GM18873 (cell line): ENCODE results near the gene USF2.
"Not testable (repeated sequence)": the region's sequence is repeated elsewhere in the genome, so short reads cannot be mapped to it uniquely, and the experiment has no call there.

Experiments
- ATAC-seq: cut with Tn5 transposase; IDR thresholded peaks from one replicate; pipeline ENCODE4 v1.9.1; 2021; ENCODE audit warnings: mild to moderate bottlenecking, moderate library complexity, moderate number of reproducible peaks; ENCODE audit not compliant: unreplicated experiment, low FRiP score

The USF2 gene

GRCh38 chr19:35284153-35285094 is 15.7 kb downstream of the USF2 start:
- no peak for ATAC-seq

DNA sequence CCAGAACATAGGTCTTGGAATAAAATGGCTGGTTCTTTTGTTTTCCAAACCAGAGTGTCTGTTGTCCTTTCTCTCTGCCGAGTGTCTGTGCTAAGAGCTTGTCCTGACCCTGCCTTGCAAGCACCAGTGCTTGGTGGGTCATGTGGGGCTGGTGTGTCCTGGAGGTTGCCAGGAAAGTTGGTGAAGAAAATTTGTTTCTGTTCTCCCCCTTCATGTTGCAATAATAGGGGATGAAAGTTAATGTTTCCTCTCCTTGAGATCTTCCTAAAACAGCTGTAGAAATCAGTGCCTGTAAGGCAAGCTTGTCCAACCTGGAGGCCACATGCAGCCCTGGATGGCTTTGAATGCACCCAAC is 16.3 kb downstream of the USF2 start:
- ATAC-seq = no peak

DNA sequence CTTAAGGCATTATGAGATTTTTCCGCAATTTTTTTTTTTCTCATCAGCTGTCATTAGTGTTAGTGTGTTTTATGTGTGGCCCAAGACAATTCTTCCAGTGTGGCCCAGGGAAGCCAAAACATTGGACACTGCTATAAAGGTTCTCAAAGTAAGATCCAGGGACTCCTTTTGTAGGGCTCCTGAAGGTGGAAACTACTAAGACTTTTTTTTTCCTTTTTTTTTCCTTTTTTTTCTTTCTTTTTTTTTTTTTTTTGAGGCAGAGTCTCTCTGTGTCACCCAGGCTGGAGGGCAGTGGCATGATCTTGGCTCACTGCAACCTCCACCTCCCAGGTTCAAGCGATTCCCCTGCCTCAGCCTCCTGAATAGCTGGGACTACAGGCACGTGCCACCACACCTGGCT is 16.7 kb downstream of the USF2 start:
- not testable (repeated sequence) for ATAC-seq

DNA sequence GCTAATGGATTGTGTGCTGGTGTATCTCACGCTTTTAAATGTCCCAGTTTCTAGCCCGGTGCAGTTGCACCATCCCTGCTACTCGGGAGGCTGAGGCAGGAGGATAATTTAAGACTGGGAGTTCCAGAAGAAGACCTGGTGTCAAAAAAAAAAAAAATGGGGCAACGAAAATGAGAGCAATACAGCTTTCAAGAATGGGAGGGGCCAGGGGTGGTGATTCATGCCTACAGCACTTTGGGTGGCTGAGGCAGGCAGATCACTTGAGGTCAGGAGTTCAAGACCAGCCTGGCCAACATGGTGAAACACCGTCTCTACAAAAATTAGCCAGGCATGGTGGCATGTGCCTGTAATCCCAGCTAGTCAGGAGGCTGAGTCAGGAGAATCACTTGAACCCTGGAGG is 17.3 kb downstream of the USF2 start:
- ATAC-seq = not testable (repeated sequence)

DNA sequence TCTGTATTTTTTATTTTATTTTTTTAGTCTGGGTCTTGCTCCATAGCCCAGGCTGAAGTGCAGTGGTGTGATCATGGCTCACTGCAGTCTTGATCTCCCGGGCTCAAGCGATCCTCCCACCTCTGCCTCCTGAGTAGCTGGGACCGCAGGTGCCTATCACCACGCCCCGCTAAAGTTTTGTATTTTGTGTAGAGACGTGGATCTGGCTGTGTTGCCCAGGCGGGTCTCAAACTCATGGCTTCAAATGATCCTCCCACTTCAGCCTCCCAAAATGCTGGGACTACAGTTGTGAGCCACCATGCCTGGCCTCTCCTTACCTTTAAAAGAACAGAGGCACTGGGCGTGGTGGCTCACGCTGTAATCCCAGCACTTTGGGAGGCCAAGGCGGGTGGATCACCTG is 19.0 kb downstream of the USF2 start:
- ATAC-seq = no peak

GRCh38 chr19:35288331-35288730 is 19.6 kb downstream of the USF2 start:
- no peak for ATAC-seq

DNA sequence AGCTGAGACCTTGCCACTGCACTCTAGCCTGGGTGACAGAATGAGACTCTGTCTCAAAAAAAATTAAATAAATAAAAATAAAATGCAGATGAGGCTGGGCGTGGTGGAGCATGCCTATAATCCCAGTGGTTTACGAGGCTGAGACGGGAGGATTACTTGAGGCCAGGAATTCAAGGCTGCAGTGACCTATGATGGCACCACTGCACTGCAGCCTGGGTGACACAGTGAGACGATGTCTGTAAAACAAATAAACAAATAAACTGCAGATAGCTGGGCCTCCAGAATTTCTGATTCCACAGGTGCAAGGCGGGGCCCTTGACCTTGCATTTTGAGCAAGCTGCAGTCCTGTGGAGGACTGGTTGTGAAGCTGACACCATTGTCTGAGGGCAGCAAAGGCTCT is 20.1 kb downstream of the USF2 start:
- no peak for ATAC-seq

DNA sequence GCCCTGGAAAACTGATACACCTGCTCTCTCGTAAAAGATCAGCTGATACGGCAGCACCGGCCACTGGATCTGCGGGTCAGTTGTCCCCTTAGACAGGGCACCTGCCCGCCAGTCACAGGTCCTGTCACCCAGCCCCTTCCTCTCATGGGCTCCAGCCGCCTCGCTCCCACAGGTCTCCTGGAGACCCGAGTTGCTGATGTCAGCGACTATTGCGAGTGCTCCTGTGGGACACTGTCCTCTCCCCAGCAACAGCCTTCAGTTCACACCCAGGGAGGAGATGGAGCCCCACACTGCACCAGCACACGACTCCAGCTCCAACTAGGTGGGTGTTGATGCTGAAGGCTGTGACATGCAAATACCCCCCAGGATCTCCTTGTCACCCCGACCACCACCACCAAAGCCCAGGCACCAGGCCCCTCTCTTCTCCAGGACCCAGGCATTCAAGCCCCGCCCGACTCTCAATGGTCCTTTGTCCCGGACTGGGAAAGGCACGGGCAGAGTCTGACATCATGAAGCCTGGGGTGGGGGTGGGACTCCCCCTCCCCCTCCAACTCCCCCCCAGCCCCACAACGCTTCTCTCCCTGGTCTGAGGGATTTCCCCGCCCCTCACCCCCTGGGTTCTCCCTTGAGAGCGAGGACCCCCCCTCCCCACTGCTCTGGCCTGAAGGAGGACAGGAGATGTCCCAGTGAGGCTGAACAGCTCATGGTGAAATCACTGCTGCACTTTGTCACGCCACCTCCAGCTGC is 21.8 kb downstream of the USF2 start:
- no peak for ATAC-seq

GRCh38 chr19:35291259-35291658 is 22.5 kb downstream of the USF2 start:
- no peak for ATAC-seq

DNA sequence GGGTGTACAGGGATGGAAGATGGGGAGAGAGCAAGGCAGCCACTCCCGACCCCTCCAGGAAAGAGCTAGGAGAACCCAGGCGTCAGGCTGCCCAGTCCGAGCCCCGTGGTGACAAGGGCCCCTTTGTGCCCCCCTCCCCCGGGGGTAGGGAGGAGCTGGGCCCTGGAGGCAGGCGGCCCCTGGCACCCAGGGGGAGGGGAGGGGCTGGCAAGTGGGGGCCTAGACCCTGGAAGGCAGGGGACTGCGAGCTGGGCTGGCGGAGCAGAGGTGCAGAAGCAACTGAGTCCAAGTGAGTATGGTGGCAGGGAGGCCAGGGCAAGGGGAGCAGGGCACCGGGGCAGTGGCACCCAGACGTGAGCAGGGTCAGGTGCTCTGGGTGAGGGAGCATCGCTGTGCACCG is 23.2 kb downstream of the USF2 start, which contains the start of gene MAG:
MAG (plus strand) TSS at position 246 of the 400 bp plus-strand sequence. CDS start 3,248 bp downstream, outside the sequence.
- ATAC-seq = no peak

DNA sequence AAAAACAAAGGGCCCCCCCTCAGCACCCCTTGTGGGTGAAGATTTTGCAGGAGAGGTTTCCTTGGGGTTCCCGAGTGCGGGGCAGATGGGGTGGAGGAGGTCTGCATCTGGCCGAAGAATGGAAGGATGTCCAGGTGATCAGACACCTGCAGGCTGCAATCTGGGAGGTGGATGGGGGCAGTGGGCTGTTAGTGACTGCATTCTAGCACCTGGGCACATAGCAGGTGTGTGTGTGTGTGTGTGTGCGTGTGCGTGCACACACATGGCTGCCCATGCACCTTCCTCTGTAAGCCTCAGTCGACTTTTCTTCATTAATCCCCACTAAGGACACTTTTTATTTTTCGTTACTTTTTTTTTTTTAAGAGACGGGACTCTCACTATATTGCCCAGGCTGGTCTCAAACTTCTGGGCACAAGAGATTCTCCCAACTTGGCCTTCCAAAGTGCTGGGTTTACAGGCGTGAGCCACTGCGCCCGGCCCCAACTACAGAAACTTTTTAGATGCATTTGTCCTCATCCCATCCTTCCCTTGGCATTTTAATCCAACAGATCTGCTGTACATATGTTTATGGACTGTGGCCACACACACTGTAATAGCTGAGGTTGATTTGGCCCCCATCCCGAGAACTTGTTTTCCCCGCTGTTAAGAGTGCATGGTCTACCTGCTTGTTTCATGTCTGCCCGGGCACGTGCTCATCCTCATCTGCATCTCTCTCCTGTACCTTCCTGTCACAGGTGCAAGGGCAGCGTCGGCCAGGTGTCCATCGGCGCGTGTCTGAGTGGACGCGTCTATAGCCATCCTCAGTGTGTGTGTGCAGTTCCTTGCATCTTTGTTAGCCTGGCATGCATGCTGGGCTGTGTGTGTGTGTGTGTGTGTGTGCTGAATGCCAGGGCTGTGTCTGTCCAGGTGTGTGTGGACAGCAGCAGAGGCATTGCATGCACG is 23.9 kb downstream of the USF2 start:
- ATAC-seq = no peak

DNA sequence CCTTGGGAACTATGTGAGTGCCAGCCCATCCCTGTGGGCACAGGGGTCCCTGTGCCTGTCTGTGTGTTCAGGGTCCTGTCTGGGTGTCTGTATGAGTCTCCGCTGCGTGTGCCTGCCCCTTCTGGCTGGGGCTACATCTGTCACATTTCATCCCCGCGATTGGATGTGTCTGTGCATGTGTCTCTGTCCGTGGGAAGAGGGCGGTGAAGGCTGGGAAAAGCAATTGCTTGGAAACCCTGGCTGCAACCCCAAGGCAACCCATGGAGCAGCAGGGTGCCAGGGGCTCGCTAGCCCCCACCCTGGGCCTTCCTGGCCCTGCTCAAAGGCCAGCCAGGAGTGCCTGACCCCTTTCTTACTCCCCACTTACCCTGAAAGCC is 24.6 kb downstream of the USF2 start:
- ATAC-seq = no peak

GRCh38 chr19:35293808-35294207 is 25.0 kb downstream of the USF2 start:
- ATAC-seq = no peak

DNA sequence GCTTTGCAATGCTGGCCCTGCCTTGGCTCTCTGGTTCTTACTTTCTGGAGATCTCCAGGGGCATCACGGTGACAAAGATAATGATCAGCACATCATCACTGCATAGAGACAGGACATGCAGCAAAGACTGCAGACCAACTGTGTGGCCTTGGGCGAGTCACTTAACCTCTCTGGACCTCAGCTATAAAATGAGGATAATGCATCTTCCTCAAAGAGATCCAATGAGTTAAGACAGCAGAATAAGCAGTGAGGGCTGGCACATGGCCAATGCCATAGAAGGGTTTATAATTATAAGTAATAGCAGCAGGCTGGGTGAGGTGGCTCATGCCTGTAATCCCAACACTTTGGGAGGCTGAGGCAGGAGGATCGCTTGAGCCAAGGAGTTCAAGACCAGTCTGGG is 25.6 kb downstream of the USF2 start:
- no peak for ATAC-seq

- ATAC-seq = no peak
Observed at GRCh38 chr19:35294859-35295791, 26.4 kb downstream of the USF2 start.

- ATAC-seq = no peak
Observed at GRCh38 chr19:35295792-35296462, 27.2 kb downstream of the USF2 start.

DNA sequence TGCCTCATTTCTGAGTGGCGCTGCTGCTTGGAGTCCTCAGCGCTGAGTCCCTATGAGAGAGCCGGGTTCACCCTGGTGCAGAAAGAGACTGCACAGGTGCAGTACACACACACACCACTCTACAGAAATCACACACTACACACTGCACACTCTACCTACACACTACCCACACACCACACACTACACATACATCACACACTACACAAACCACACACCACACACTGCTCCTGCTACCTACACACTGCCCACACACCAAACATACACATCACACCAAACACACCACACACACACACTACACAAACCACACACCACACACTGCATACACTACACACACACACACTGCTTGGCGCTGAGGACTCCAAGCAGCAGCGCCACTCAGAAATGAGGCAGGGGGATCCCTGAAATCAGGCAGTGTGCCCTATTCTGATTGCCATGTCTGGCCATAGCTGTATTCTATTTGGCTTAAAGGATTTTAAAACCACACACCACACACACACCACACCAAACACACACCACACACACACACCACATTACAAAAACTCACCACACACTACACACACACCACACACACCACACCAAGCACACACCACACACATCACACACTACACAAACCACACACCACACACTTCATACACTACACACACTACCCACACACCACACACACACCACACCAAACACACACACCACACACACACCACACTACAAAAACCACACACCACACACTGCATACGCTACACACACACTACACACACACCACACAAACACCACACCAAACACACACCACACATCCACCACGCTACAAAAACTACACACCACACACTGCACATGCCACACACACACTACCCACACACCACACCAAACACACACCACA is 28.1 kb downstream of the USF2 start:
- no peak for ATAC-seq

GRCh38 chr19:35297515-35297848 is 28.7 kb downstream of the USF2 start:
- ATAC-seq = no peak
